A549 (cell line): ENCODE measurements around the gene PAX8. TPM values are rescaled to one million over a fixed set of nuclear protein-coding genes. Genes with fewer than 3 reads are reported as not detected.

Experiments used
- ATAC-seq, 2 experiments: fragments of 200-7000 bp in 1 of 2; fragments of >200 bp in 1 of 2; cut with Nextera tagmentation in 1 of 2; cut with Tn5 transposase in 1 of 2; 3 replicates each; pipeline versions ENCODE4 v1.8.0 to v1.9.1; 2018 to 2020; ENCODE audit warnings: mild to moderate bottlenecking in 1 of 2, moderate library complexity in 1 of 2
- CTCF ChIA-PET: fragments of 300-600 bp; sonication (Branson Sonifier 250); formaldehyde crosslinking; extraction: SDS; loops from one replicate; lab custom pipeline; 2021; ENCODE audit warnings: antibody characterized with exemption, inconsistent platforms; lab: Yijun Ruan, JAX
- POLR2A ChIA-PET: fragments of 350-600 bp; formaldehyde crosslinking; extraction: SDS; loops from one replicate; lab custom pipeline; 2021; ENCODE audit warnings: antibody characterized with exemption, inconsistent platforms; lab: Yijun Ruan, JAX
- DNase-seq, 2 experiments: peaks; one replicate each; pipeline versions ENCODE4 v3.0.0 to v3.0.0-alpha.2; 2011 to 2016; ENCODE audit warnings: low read depth in 1 of 2, low spot score in 1 of 2
- FAIRE-seq: peaks from 2 replicates; lab custom pipeline; 2011; peaks lifted over from hg19 to GRCh38; lab: Jason Lieb, UNC
- H3K27ac ChIP-seq, 2 experiments: fragments of >200 bp; sonication (Bioruptor Twin); formaldehyde crosslinking; 3 replicates each; pipeline ENCODE4 v1.5.1; 2016 to 2017
- H3K4me1 ChIP-seq: fragments of >200 bp; sonication (Bioruptor Twin); formaldehyde crosslinking; 3 replicates; pipeline ENCODE4 v1.6.1; 2016
- H3K4me2 ChIP-seq: fragments of >200 bp; sonication (Bioruptor Twin); formaldehyde crosslinking; 3 replicates; pipeline ENCODE4 v1.6.1; 2016
- H3K4me3 ChIP-seq: fragments of >200 bp; sonication (Bioruptor Twin); formaldehyde crosslinking; 3 replicates; pipeline ENCODE4 v1.5.1; 2016
- H3K9me3 ChIP-seq: fragments of >200 bp; sonication (Bioruptor Twin); formaldehyde crosslinking; 3 replicates; pipeline ENCODE4 v1.6.1; 2016
- CBX8 ChIP-seq: fragments of 200-600 bp; sonication (generic); IDR thresholded peaks from 2 replicates; pipeline ENCODE4 v1.6.1; 2016
- EHMT2 ChIP-seq: fragments of 200-600 bp; sonication (generic); IDR thresholded peaks from 2 replicates; pipeline ENCODE4 v1.6.1; 2016; ENCODE audit warnings: antibody characterized with exemption, low read depth, mild to moderate bottlenecking, moderate library complexity
- ELK1 ChIP-seq: fragments of 150-350 bp; IDR thresholded peaks from 2 replicates; pipeline ENCODE4 v1.6.1; 2014; ENCODE audit warnings: low read depth, mild to moderate bottlenecking, low read length
- GATA3 ChIP-seq: IDR thresholded peaks from 2 replicates; pipeline ENCODE4 v1.6.1; 2012; ENCODE audit warnings: borderline replicate concordance
- HDAC2 ChIP-seq: fragments of 200-600 bp; sonication (generic); IDR thresholded peaks from 2 replicates; pipeline ENCODE4 v1.6.1; 2016
- HES2 ChIP-seq: fragments of >200 bp; sonication (Bioruptor Twin); formaldehyde crosslinking; IDR thresholded peaks from 2 replicates; pipeline ENCODE4 v1.6.1; 2016
- HEYL ChIP-seq: fragments of 250-450 bp; sonication (Bioruptor Pico); IDR thresholded peaks from 2 replicates; pipeline ENCODE4 v1.8.0; 2021; ENCODE audit warnings: mild to moderate bottlenecking, moderate library complexity
- JUNB ChIP-seq: fragments of >200 bp; sonication (Bioruptor Twin); formaldehyde crosslinking; IDR thresholded peaks from 2 replicates; pipeline ENCODE4 v1.6.1; 2016
- KDM5A ChIP-seq: fragments of 200-600 bp; sonication (generic); IDR thresholded peaks from 2 replicates; pipeline ENCODE4 v1.6.1; 2016; ENCODE audit warnings: antibody characterized with exemption, mild to moderate bottlenecking
- MAFK ChIP-seq: fragments of 450-650 bp; IDR thresholded peaks from 2 replicates; pipeline ENCODE4 v1.6.1; 2014; ENCODE audit not compliant: partially characterized antibody
- MAX ChIP-seq: IDR thresholded peaks from 2 replicates; pipeline ENCODE4 v1.6.1; 2012
- NFE2L2 ChIP-seq: fragments of 150-350 bp; conservative IDR thresholded peaks from 2 replicates; pipeline ENCODE4 v1.6.1; 2014; ENCODE audit warnings: low read length
- PHF8 ChIP-seq: fragments of 200-600 bp; sonication (generic); IDR thresholded peaks from 2 replicates; pipeline ENCODE4 v1.6.1; 2016; ENCODE audit warnings: low read depth, mild to moderate bottlenecking, antibody characterized with exemption, moderate library complexity, borderline replicate concordance
- RARB ChIP-seq: fragments of 250-450 bp; sonication (Bioruptor Pico); IDR thresholded peaks from 2 replicates; pipeline ENCODE4 v1.8.0; 2021; ENCODE audit warnings: mild to moderate bottlenecking, moderate library complexity
- RFX5 ChIP-seq: fragments of 450-650 bp; IDR thresholded peaks from 2 replicates; pipeline ENCODE4 v1.7.1; 2014; ENCODE audit warnings: antibody characterized with exemption, mild to moderate bottlenecking, moderate library complexity
- RNF2 ChIP-seq: fragments of 200-600 bp; sonication (generic); IDR thresholded peaks from 2 replicates; pipeline ENCODE4 v1.6.1; 2016; ENCODE audit warnings: low read depth, mild to moderate bottlenecking, antibody characterized with exemption, moderate library complexity, borderline replicate concordance
- SMC3 ChIP-seq: fragments of >200 bp; sonication (Bioruptor Twin); formaldehyde crosslinking; IDR thresholded peaks from 3 replicates; pipeline ENCODE4 v1.6.1; 2018; ENCODE audit warnings: inconsistent platforms
- TFCP2L1 ChIP-seq: fragments of 250-450 bp; sonication (Bioruptor Pico); IDR thresholded peaks from 2 replicates; pipeline ENCODE4 v1.5.0; 2021; ENCODE audit warnings: mild to moderate bottlenecking
- TP53 ChIP-seq: fragments of 250-450 bp; sonication (Bioruptor Pico); IDR thresholded peaks from 2 replicates; pipeline ENCODE4 v1.5.0; 2021; ENCODE audit warnings: mild to moderate bottlenecking, moderate library complexity
- USF2 ChIP-seq: fragments of 450-650 bp; IDR thresholded peaks from 2 replicates; pipeline ENCODE4 v1.6.1; 2014; ENCODE audit warnings: antibody characterized with exemption
- ZFP36 ChIP-seq: fragments of 450-650 bp; IDR thresholded peaks from 2 replicates; pipeline ENCODE4 v1.6.1; 2014; ENCODE audit warnings: borderline replicate concordance; ENCODE audit not compliant: partially characterized antibody
- ZSCAN20 ChIP-seq: fragments of 250-450 bp; sonication (Bioruptor Pico); IDR thresholded peaks from 2 replicates; pipeline ENCODE4 v1.8.0; 2022; ENCODE audit warnings: mild to moderate bottlenecking, moderate library complexity
- WGBS: methylation state at CpG from one replicate; pipeline ENCODE4 v1.1.6; 2017; ENCODE audit errors: missing lambda C conversion rate; 5-methylcytosine and 5-hydroxymethylcytosine counted together
- polyA plus RNA-seq, 4 experiments: library from polyadenylated mRNA; depleted of rRNA in 3 of 4; stranded (reverse); fragments of >200 nt; fragmentation: RNase III in 1 of 4; extraction: RNeasy Plus Mini Kit Qiagen cat#74134 plus additional on column Dnase treatment in 1 of 4; gene quantifications; 2 replicates in 3 of 4; 3 replicates in 1 of 4; pipeline ENCODE4 v1.2.3, GENCODE V29; 2011 to 2017
- TF ChIP-seq, protein P1 (sequence below): fragments of >200 bp; sonication (Bioruptor Twin); formaldehyde crosslinking; IDR thresholded peaks from 3 replicates; pipeline ENCODE4 v1.5.1; 2016
- TF ChIP-seq, protein P2 (sequence below): IDR thresholded peaks from 2 replicates; pipeline ENCODE4 v1.6.1; 2012

The PAX8 gene
- polyA plus RNA-seq, 2 of the 4 experiments (the other 2 are of a cell fraction) = 0.71 to 0.81 TPM

DNA sequence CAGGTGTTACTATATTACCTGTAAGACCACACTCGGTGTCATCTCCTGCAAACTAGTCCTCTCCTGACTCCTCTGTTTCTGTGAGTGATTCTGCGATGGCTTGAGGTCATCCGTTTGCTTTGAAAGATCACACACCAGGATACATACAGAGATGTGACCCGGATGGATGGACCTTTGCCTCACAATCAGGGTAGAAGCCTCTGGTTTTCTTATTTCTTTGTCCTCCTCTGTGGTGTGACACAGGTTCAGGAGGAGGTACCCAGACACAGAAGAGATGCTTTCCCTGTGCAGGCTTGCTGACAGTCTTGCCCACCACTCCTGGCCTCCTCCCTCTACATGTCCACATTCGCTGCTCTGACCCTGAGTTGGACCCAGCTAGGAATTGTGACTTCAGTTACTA lies 70.3 kb downstream of the PAX8 start:
- Histone ChIP-seq H3K9me3 (no peaks in the 10 kb centered on the region), H3K27ac (peak overlapping the region; percentile 96), H3K4me3 (no peak overlapping the region), H3K4me2 (no peak overlapping the region), H3K4me1 (peaks cover 81% of the 10 kb centered on the region)
- FAIRE-seq = no peak
- ChIA-PET CTCF (interaction anchor here (1.3 to 11.5 kb wide), 6 partner anchors 12 to 163 kb away, joined by 3 to 118 read pairs (median 20); no protein-coding TSS in a partner anchor), POLR2A (no interaction called here)
- no peak for ATAC-seq
- WGBS = 85% methylated on average over 5 of the region's 5 CpGs
- TF ChIP-seq RARB (CRISPR knock-in tag) (no peak), HES2 (no peak), RFX5 (no peak), ZFP36 (no peak), SMC3 (no peak), RNF2 (no peak), HDAC2 (no peak), NFE2L2 (no peak), TP53 (CRISPR knock-in tag) (no peak), EHMT2 (no peak), MAFK (no peak), TFCP2L1 (CRISPR knock-in tag) (no peak), PHF8 (no peak), ZSCAN20 (CRISPR knock-in tag) (no peak), JUNB (no peak), ELK1 (no peak), KDM5A (no peak), GATA3 (no peak)
- TF ChIP-seq, protein P1, sequence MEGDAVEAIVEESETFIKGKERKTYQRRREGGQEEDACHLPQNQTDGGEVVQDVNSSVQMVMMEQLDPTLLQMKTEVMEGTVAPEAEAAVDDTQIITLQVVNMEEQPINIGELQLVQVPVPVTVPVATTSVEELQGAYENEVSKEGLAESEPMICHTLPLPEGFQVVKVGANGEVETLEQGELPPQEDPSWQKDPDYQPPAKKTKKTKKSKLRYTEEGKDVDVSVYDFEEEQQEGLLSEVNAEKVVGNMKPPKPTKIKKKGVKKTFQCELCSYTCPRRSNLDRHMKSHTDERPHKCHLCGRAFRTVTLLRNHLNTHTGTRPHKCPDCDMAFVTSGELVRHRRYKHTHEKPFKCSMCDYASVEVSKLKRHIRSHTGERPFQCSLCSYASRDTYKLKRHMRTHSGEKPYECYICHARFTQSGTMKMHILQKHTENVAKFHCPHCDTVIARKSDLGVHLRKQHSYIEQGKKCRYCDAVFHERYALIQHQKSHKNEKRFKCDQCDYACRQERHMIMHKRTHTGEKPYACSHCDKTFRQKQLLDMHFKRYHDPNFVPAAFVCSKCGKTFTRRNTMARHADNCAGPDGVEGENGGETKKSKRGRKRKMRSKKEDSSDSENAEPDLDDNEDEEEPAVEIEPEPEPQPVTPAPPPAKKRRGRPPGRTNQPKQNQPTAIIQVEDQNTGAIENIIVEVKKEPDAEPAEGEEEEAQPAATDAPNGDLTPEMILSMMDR = no peak
- TF ChIP-seq, protein P2, sequence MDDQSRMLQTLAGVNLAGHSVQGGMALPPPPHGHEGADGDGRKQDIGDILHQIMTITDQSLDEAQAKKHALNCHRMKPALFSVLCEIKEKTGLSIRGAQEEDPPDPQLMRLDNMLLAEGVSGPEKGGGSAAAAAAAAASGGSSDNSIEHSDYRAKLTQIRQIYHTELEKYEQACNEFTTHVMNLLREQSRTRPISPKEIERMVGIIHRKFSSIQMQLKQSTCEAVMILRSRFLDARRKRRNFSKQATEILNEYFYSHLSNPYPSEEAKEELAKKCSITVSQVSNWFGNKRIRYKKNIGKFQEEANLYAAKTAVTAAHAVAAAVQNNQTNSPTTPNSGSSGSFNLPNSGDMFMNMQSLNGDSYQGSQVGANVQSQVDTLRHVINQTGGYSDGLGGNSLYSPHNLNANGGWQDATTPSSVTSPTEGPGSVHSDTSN = no peak
- TF ChIP-seq, all 56 proteins: peak for 0
- DNase-seq = no peak

GRCh38 chr2:113207021-113207420 lies 71.7 kb downstream of the PAX8 start:
- DNase-seq (no peak), ATAC-seq (no peak), FAIRE-seq (no peak)
- TF ChIP-seq MAX (no peak), JUNB (no peak), USF2 (no peak), HEYL (CRISPR knock-in tag) (no peak), TP53 (CRISPR knock-in tag) (no peak), ELK1 (no peak), CBX8 (no peak), NFE2L2 (no peak)
- ChIA-PET POLR2A (no interaction called here), CTCF (interaction anchor here (0.6 to 12.3 kb wide), 9 partner anchors 13 to 200 kb away, joined by 3 to 243 read pairs (median 67); no protein-coding TSS in a partner anchor)
- H3K4me1 ChIP-seq = peaks cover 81% of the 10 kb centered on the region
- H3K27ac ChIP-seq = peak overlapping the region; percentile 92 to 97
- no peaks in the 10 kb centered on the region for H3K9me3 ChIP-seq
- no peak overlapping the region for H3K4me2 ChIP-seq
- 83% methylated on average over 2 of the region's 2 CpGs for WGBS
- H3K4me3 ChIP-seq = no peak overlapping the region
